Measurements from ENCODE around the gene GOPC. TPM values are rescaled to one million over a fixed set of nuclear protein-coding genes. Genes with fewer than 3 reads are reported as not detected.

GOPC gene
- total RNA-seq, 1 experiment from 2014 or later, result 18.7 TPM

- ChIA-PET POLR2A (no interaction called here), CTCF (interaction anchor here (1.5 to 3.7 kb wide), 5 partner anchors 11 to 99 kb away, joined by 3 to 16 read pairs (median 4); partner anchors contain the start of gene GOPC)
- H3K9me3 Mint-ChIP-seq, result no peaks in the 10 kb centered on the region
- peaks cover 12% of the 10 kb centered on the region for H3K27me3 Mint-ChIP-seq (ENCODE audit: low read depth)
- H3K36me3 Mint-ChIP-seq, result no peaks in the 10 kb centered on the region; the same call in 1 of the 2 replicates
- peak overlapping the region; percentile 65 for H3K4me3 Mint-ChIP-seq
- ATAC-seq (no peak), DNase-seq (ENCODE audit: low spot score) (no peak)
- no peak for TF ChIP-seq FOXP4 (CRISPR knock-in tag; IDR thresholded peaks at IDR 0.05)
- TF ChIP-seq ARID4B (CRISPR knock-in tag; IDR thresholded peaks at IDR 0.05; ENCODE audit: borderline replicate concordance), result no peak
- no peak for TF ChIP-seq ELF4 (CRISPR knock-in tag; IDR thresholded peaks at IDR 0.05; ENCODE audit: low read depth)
- TF ChIP-seq FOXK1 (CRISPR knock-in tag; IDR thresholded peaks at IDR 0.05), result no peak
- no peak for TF ChIP-seq SOX15 (CRISPR knock-in tag; IDR thresholded peaks at IDR 0.05)
- no peak for TF ChIP-seq ZNF671 (CRISPR knock-in tag; IDR thresholded peaks at IDR 0.05)
- no peak for TF ChIP-seq ZNF219 (CRISPR knock-in tag; IDR thresholded peaks at IDR 0.05; ENCODE audit: borderline replicate concordance)
- no peak for TF ChIP-seq TEAD4 (CRISPR knock-in tag; IDR thresholded peaks at IDR 0.05)
- TF ChIP-seq ZNF396 (CRISPR knock-in tag; IDR thresholded peaks at IDR 0.05; ENCODE audit: borderline replicate concordance), result no peak
- no peak for TF ChIP-seq MXD4 (CRISPR knock-in tag; IDR thresholded peaks at IDR 0.05; ENCODE audit: borderline replicate concordance)
- TF ChIP-seq MAX (CRISPR knock-in tag; IDR thresholded peaks at IDR 0.05), result no peak
- no peak for TF ChIP-seq EMX1 (CRISPR knock-in tag; IDR thresholded peaks at IDR 0.05)
- no peak for TF ChIP-seq RELA (CRISPR knock-in tag; IDR thresholded peaks at IDR 0.05; ENCODE audit: borderline replicate concordance)
- TF ChIP-seq ATF1 (CRISPR knock-in tag; IDR thresholded peaks at IDR 0.05), result no peak
- no peak for TF ChIP-seq NFE2L1 (CRISPR knock-in tag; IDR thresholded peaks at IDR 0.05)
- no peak for TF ChIP-seq SP1 (CRISPR knock-in tag; conservative IDR thresholded peaks at IDR 0.05)
- no peak for TF ChIP-seq ZNF281 (CRISPR knock-in tag; IDR thresholded peaks at IDR 0.05)
- no peak for TF ChIP-seq NR1H2 (CRISPR knock-in tag; IDR thresholded peaks at IDR 0.05)
- no peak for TF ChIP-seq E2F1 (CRISPR knock-in tag; IDR thresholded peaks at IDR 0.05)
- TF ChIP-seq ZNF425 (CRISPR knock-in tag; conservative IDR thresholded peaks at IDR 0.05), result no peak
- H3K4me1 Mint-ChIP-seq, result peaks cover 30% of the 10 kb centered on the region
- H3K27ac Mint-ChIP-seq, result no peak overlapping the region
These were observed 53.5 kb downstream of the GOPC start for GRCh38 chr6:117548797-117549301.
